Loucy (cell line): ENCODE measurements around the gene CCDC187.

ENCODE experiments used
- CTCF ChIP-seq: fragments of 200-600 bp; sonication (generic); conservative IDR thresholded peaks from 2 replicates; pipeline ENCODE4 v1.5.1; 2014; ENCODE audit warnings: mild to moderate bottlenecking, antibody characterized with exemption, low read length
- EZH2phosphoT487 ChIP-seq: fragments of 200-600 bp; IDR thresholded peaks from 2 replicates; pipeline ENCODE4 v1.6.1; 2018; ENCODE audit warnings: antibody characterized with exemption, mild to moderate bottlenecking, moderate library complexity, borderline replicate concordance

GRCh38 chr9:136244122-136244968, 59.5 kb downstream of the CCDC187 start:
- TF ChIP-seq CTCF (no peak), EZH2phosphoT487 (no peak)
